SK-N-SH treated with all-trans-retinoic acid at 6 μM for 48 hours (cell line): ENCODE measurements around the gene BAX.

ENCODE experiments used
- ATAC-seq: fragments of 200-7000 bp; cut with Tn5 transposase; 3 replicates; pipeline ENCODE4 v1.9.1; 2020; ENCODE audit warnings: mild to moderate bottlenecking, moderate library complexity
- ARNTL ChIP-seq: fragments of 450-650 bp; formaldehyde crosslinking; IDR thresholded peaks from 2 replicates; pipeline ENCODE4 v1.5.0; 2020; ENCODE audit warnings: low read depth, mild to moderate bottlenecking, moderate library complexity, borderline replicate concordance
- BACH2 ChIP-seq: fragments of 250-450 bp; sonication (Bioruptor Pico); IDR thresholded peaks from 2 replicates; pipeline ENCODE4 v1.9.0; 2021; ENCODE audit warnings: mild to moderate bottlenecking, borderline replicate concordance
- CREB5 ChIP-seq: fragments of 250-450 bp; sonication (Bioruptor Pico); IDR thresholded peaks from 2 replicates; pipeline ENCODE4 v1.5.1; 2020; ENCODE audit warnings: low read depth, mild to moderate bottlenecking, moderate library complexity
- CSRNP3 ChIP-seq: fragments of 250-450 bp; sonication (Bioruptor Pico); IDR thresholded peaks from 2 replicates; pipeline ENCODE4 v1.5.1; 2021; ENCODE audit warnings: mild to moderate bottlenecking, moderate library complexity
- ISL1 ChIP-seq: fragments of 250-450 bp; sonication (Bioruptor Pico); IDR thresholded peaks from 2 replicates; pipeline ENCODE4 v2.1.2; 2022; ENCODE audit warnings: mild to moderate bottlenecking, moderate library complexity
- OSR1 ChIP-seq: fragments of 250-450 bp; sonication (Bioruptor Pico); IDR thresholded peaks from 2 replicates; pipeline ENCODE4 v1.8.0; 2022; ENCODE audit warnings: moderate library complexity, mild to moderate bottlenecking, inconsistent platforms
- PATZ1 ChIP-seq: fragments of 250-450 bp; sonication (Bioruptor Pico); IDR thresholded peaks from 2 replicates; pipeline ENCODE4 v1.8.0; 2020; ENCODE audit warnings: mild to moderate bottlenecking, moderate library complexity, borderline replicate concordance
- POU6F1 ChIP-seq: fragments of 250-450 bp; sonication (Bioruptor Pico); IDR thresholded peaks from 2 replicates; pipeline ENCODE4 v1.8.0; 2021; ENCODE audit warnings: low read depth, mild to moderate bottlenecking, moderate library complexity, borderline replicate concordance
- RARB ChIP-seq: fragments of 250-450 bp; sonication (Bioruptor Pico); IDR thresholded peaks from 2 replicates; pipeline ENCODE4 v1.8.0; 2021; ENCODE audit warnings: mild to moderate bottlenecking, moderate library complexity
- SNAI2 ChIP-seq: fragments of 250-450 bp; sonication (Bioruptor Pico); IDR thresholded peaks from 2 replicates; pipeline ENCODE4 v1.5.0; 2020; ENCODE audit warnings: mild to moderate bottlenecking, moderate library complexity
- TCF4 ChIP-seq: fragments of 250-450 bp; sonication (Bioruptor Pico); IDR thresholded peaks from 2 replicates; pipeline ENCODE4 v1.8.0; 2021; ENCODE audit warnings: mild to moderate bottlenecking, moderate library complexity, borderline replicate concordance
- TOX ChIP-seq: fragments of 250-450 bp; sonication (Bioruptor Pico); IDR thresholded peaks from 2 replicates; pipeline ENCODE4 v1.8.0; 2021; ENCODE audit warnings: mild to moderate bottlenecking, moderate library complexity, borderline replicate concordance
- TSHZ2 ChIP-seq: fragments of 250-450 bp; sonication (Bioruptor Pico); IDR thresholded peaks from 2 replicates; pipeline ENCODE4 v1.5.0; 2020; ENCODE audit warnings: mild to moderate bottlenecking, moderate library complexity
- ZFP30 ChIP-seq: fragments of 450-650 bp; formaldehyde crosslinking; IDR thresholded peaks from 2 replicates; pipeline ENCODE4 v1.5.0; 2022; ENCODE audit warnings: mild to moderate bottlenecking, moderate library complexity
- ZNF565 ChIP-seq: fragments of 450-650 bp; formaldehyde crosslinking; conservative IDR thresholded peaks from 2 replicates; pipeline ENCODE4 v1.5.0; 2020; ENCODE audit warnings: low read depth, mild to moderate bottlenecking, moderate library complexity
- ZNF70 ChIP-seq: fragments of 450-650 bp; formaldehyde crosslinking; IDR thresholded peaks from 2 replicates; pipeline ENCODE4 v1.5.0; 2020; ENCODE audit warnings: mild to moderate bottlenecking, moderate library complexity
- ZNF8 ChIP-seq: fragments of 450-650 bp; formaldehyde crosslinking; IDR thresholded peaks from 2 replicates; pipeline ENCODE4 v1.5.0; 2020; ENCODE audit warnings: mild to moderate bottlenecking, moderate library complexity

Gene BAX

GRCh38 chr19:48962849-48963165 lies 8.1 kb downstream of the BAX start (continued):
- TF ChIP-seq ARNTL (CRISPR knock-in tag) (no peak), SNAI2 (CRISPR knock-in tag) (no peak), ZNF565 (CRISPR knock-in tag) (no peak), ISL1 (CRISPR knock-in tag) (no peak), CREB5 (CRISPR knock-in tag) (no peak), ZFP30 (CRISPR knock-in tag) (no peak), ZNF70 (no peak)

GRCh38 chr19:48963371-48964204 lies 8.9 kb downstream of the BAX start:
- TF ChIP-seq TOX (CRISPR knock-in tag): no peak
- 0 out of 2 replicates have a peak, but pooled peaks have one; percentile 19 for TF ChIP-seq SNAI2 (CRISPR knock-in tag)
- ATAC-seq: peak; percentile 1; the same call in 1 of the 3 replicates

- ATAC-seq: no peak
- TF ChIP-seq CSRNP3 (CRISPR knock-in tag) (no peak), BACH2 (CRISPR knock-in tag) (no peak), ZNF565 (CRISPR knock-in tag) (no peak), ZNF8 (CRISPR knock-in tag) (no peak), RARB (CRISPR knock-in tag) (no peak), ISL1 (CRISPR knock-in tag) (no peak), OSR1 (CRISPR knock-in tag) (no peak), TCF4 (CRISPR knock-in tag) (no peak), TSHZ2 (no peak), PATZ1 (CRISPR knock-in tag) (no peak), TOX (CRISPR knock-in tag) (no peak), POU6F1 (CRISPR knock-in tag) (no peak), ARNTL (CRISPR knock-in tag) (no peak), ZNF70 (no peak)
- TF ChIP-seq, all 23 proteins: peak for 0
Observed at GRCh38 chr19:48964205-48965039, 9.7 kb downstream of the BAX start.
